ENCODE results near the gene PPT2.

- TF ChIP-seq CTCF (IDR thresholded peaks at IDR 0.05) (no peak), POLR2A (IDR thresholded peaks at IDR 0.05) (no peak)
Observed at GRCh38 chr6:32146687-32147086, 7.3 kb upstream of the PPT2 start.
